HepG2 (cell line): ENCODE data around the gene DAB2.

Experiments
- BRD4 ChIP-seq: sonication (generic); formaldehyde crosslinking; IDR thresholded peaks from 2 replicates; pipeline ENCODE4 v1.4.0; 2020; ENCODE audit warnings: missing genetic modification reagents
- KLF12 ChIP-seq: sonication (generic); formaldehyde crosslinking; IDR thresholded peaks from 2 replicates; pipeline ENCODE4 v1.4.0; 2020; ENCODE audit warnings: missing genetic modification reagents, borderline replicate concordance
- KMT2A ChIP-seq: sonication (generic); formaldehyde crosslinking; IDR thresholded peaks from 2 replicates; pipeline ENCODE4 v1.4.0; 2020; ENCODE audit warnings: missing genetic modification reagents
- NFATC3 ChIP-seq: sonication (generic); formaldehyde crosslinking; IDR thresholded peaks from 2 replicates; pipeline ENCODE4 v1.5.1; 2020; ENCODE audit warnings: mild to moderate bottlenecking, missing genetic modification reagents
- RAD21 ChIP-seq: fragments of 450-650 bp; formaldehyde crosslinking; IDR thresholded peaks from 2 replicates; pipeline ENCODE4 v1.5.0; 2020; ENCODE audit warnings: mild to moderate bottlenecking
- ZNF274 ChIP-seq: sonication (generic); formaldehyde crosslinking; IDR thresholded peaks from 2 replicates; pipeline ENCODE4 v1.5.1; 2020; ENCODE audit warnings: mild to moderate bottlenecking, missing genetic modification reagents
- TF ChIP-seq, protein P1 (sequence below): sonication (generic); formaldehyde crosslinking; IDR thresholded peaks from 2 replicates; pipeline ENCODE4 v1.5.0; 2020; ENCODE audit warnings: mild to moderate bottlenecking, missing genetic modification reagents, moderate library complexity

DNA sequence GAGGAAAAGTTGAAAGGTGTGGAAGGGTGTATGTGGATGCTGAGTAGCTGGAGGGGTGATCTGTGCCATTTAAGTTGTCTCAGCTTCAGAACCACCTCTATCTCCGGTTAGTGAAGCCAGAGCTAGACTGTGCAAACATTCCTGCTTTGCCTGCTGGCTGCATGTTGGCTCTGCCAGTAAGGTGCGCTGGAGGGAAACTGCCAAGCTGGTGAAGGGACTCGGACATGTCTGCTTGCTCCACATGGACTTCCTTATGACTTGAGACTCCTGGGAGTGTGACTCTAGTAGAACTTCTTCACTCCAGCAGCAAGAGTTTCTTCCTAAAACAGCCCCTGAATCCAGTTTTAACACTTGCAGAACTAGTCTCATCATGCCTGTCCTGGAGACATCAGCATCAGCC, 27.9 kb downstream of the DAB2 start:
- TF ChIP-seq NFATC3 (CRISPR knock-in tag) (no peak), RAD21 (CRISPR knock-in tag) (no peak), ZNF274 (CRISPR knock-in tag) (no peak), BRD4 (no peak), KLF12 (CRISPR knock-in tag) (no peak), KMT2A (CRISPR knock-in tag) (no peak)
- TF ChIP-seq, protein P1, sequence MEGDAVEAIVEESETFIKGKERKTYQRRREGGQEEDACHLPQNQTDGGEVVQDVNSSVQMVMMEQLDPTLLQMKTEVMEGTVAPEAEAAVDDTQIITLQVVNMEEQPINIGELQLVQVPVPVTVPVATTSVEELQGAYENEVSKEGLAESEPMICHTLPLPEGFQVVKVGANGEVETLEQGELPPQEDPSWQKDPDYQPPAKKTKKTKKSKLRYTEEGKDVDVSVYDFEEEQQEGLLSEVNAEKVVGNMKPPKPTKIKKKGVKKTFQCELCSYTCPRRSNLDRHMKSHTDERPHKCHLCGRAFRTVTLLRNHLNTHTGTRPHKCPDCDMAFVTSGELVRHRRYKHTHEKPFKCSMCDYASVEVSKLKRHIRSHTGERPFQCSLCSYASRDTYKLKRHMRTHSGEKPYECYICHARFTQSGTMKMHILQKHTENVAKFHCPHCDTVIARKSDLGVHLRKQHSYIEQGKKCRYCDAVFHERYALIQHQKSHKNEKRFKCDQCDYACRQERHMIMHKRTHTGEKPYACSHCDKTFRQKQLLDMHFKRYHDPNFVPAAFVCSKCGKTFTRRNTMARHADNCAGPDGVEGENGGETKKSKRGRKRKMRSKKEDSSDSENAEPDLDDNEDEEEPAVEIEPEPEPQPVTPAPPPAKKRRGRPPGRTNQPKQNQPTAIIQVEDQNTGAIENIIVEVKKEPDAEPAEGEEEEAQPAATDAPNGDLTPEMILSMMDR = no peak
